Kidney epithelial cell (primary cell): ENCODE measurements around the gene ACOX3. TPM values are rescaled to one million over a fixed set of nuclear protein-coding genes. Genes with fewer than 3 reads are reported as not detected.

Experiments used
- DNase-seq: peaks from one replicate; pipeline ENCODE4 v3.0.0-alpha.2; 2010; ENCODE audit warnings: low read depth
- H3K27me3 ChIP-seq: 2 replicates; pipeline ENCODE4 v1.6.0; 2011; ENCODE audit warnings: low read length; ENCODE audit not compliant: control insufficient read depth, insufficient read depth
- H3K36me3 ChIP-seq: 2 replicates; pipeline ENCODE4 v1.5.1; 2011; ENCODE audit warnings: low read length; ENCODE audit not compliant: control insufficient read depth, insufficient read depth
- H3K4me3 ChIP-seq: 2 replicates; pipeline ENCODE4 v1.5.1; 2011; ENCODE audit warnings: low read depth, mild to moderate bottlenecking, control low read depth, low read length
- CTCF ChIP-seq: IDR thresholded peaks from 2 replicates; pipeline ENCODE4 v1.5.1; 2011; ENCODE audit warnings: mild to moderate bottlenecking, moderate library complexity, low read length, control low read depth, inconsistent platforms; ENCODE audit not compliant: insufficient read depth, poor library complexity, severe bottlenecking
- total RNA-seq: library from RNA; depleted of rRNA; stranded (reverse); fragments of >200 nt; gene quantifications from 2 replicates; pipeline ENCODE4 v1.2.3, GENCODE V29; 2015

ACOX3 gene
- total RNA-seq, 1 donor from 2014 or later: 37.4 TPM

GRCh38 chr4:8477676-8478075 is 37.2 kb upstream of the ACOX3 start:
- no peak overlapping the region for H3K4me3 ChIP-seq
- no peak for DNase-seq
- no peak for TF ChIP-seq CTCF
- no peaks in the 10 kb centered on the region for H3K36me3 ChIP-seq
- H3K27me3 ChIP-seq: no peaks in the 10 kb centered on the region

GRCh38 chr4:8477095-8477635 is 36.6 kb upstream of the ACOX3 start:
- H3K4me3 ChIP-seq: no peak overlapping the region
- no peaks in the 10 kb centered on the region for H3K27me3 ChIP-seq
- H3K36me3 ChIP-seq: no peaks in the 10 kb centered on the region
- TF ChIP-seq CTCF: no peak
- DNase-seq: no peak

- DNase-seq: no peak
- Histone ChIP-seq H3K36me3 (no peaks in the 10 kb centered on the region), H3K4me3 (no peak overlapping the region), H3K27me3 (no peaks in the 10 kb centered on the region)
- TF ChIP-seq CTCF: no peak
These were observed 35.4 kb upstream of the ACOX3 start for GRCh38 chr4:8475751-8476575.

DNA sequence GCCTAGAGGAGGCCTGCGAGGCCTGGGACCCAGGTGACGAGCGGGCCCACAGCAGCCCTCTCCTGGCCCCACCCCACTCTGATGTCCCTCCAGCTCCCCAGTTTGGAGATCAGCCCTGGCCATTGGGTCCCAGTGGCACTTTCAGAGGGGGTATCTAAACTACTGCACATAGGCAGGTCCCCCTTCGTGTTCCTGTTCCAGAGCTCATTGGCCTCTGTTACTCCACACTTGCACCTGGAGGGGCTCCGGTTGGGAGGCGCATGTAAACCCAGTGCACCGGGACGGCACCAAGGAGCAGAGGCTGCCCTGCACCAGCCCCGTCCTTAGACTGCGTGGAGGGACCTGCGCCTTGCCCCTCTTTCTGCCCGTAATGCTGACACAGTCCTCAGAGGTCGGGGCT is 34.3 kb upstream of the ACOX3 start:
- no peak for TF ChIP-seq CTCF
- Histone ChIP-seq H3K4me3 (no peak overlapping the region), H3K27me3 (no peaks in the 10 kb centered on the region), H3K36me3 (no peaks in the 10 kb centered on the region)
- DNase-seq: no peak

GRCh38 chr4:8473920-8474590 is 33.5 kb upstream of the ACOX3 start:
- no peak overlapping the region for H3K4me3 ChIP-seq
- no peak for TF ChIP-seq CTCF
- no peaks in the 10 kb centered on the region for H3K27me3 ChIP-seq
- peaks cover 1% of the 10 kb centered on the region for H3K36me3 ChIP-seq
- no peak for DNase-seq
